ENCODE data around the gene SAMD11. TPM values are rescaled to one million over a fixed set of nuclear protein-coding genes. Genes with fewer than 3 reads are reported as not detected.

The SAMD11 gene
- total and polyA plus RNA-seq, 2 of the 13 experiments (the other 11 are each of a cell fraction or from before 2014, with no cell fraction given), result 0.11 TPM; not detected in 1

DNA sequence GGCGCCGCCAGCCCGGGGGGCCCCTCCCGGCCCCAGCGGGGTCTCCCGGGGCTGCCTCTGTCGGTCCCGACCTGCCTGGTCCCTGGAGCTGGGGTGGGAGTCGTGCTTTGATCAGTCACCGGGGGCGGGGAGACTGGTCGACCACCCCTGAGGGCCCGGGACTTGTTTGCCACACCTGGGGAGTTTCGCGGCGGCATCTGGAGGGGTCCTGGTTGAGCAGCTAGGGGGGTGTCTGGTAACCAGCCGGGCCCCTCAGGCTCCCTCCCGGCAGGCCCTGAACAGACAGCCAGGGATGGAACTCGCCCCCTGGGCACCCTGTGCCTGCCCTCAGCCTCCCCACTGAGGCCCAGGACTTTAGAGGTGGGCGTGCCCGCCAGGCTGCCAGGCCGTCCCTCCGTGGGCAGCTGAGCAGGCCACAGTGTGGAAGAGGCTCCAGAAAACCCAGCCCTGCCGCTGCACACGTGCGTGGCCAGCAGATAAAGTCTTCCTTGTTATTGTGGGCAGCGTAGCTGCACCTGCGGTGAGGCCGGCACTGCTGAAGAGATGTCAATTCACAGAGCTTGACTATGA lies 13.3 kb upstream of the SAMD11 start (continued):
- TF ChIP-seq, protein P1, sequence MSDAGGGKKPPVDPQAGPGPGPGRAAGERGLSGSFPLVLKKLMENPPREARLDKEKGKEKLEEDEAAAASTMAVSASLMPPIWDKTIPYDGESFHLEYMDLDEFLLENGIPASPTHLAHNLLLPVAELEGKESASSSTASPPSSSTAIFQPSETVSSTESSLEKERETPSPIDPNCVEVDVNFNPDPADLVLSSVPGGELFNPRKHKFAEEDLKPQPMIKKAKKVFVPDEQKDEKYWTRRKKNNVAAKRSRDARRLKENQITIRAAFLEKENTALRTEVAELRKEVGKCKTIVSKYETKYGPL (CRISPR knock-in tag; IDR thresholded peaks at IDR 0.05), result no peak
- no peak for TF ChIP-seq ZFAT (CRISPR knock-in tag; conservative IDR thresholded peaks at IDR 0.05)
- TF ChIP-seq NFATC3 (CRISPR knock-in tag; IDR thresholded peaks at IDR 0.05), result no peak
- no peak for TF ChIP-seq NR2F1 (CRISPR knock-in tag; IDR thresholded peaks at IDR 0.05)

- no peak overlapping the region for H3K27ac ChIP-seq (ENCODE audit: extremely low read length, insufficient read depth, low read length)
- FAIRE-seq (no peak), ATAC-seq (peak; percentile 12; the same call in 1 of the 3 replicates)
Measured at GRCh38 chr1:910881-911721, 12.6 kb upstream of the SAMD11 start.

More at GRCh38 chr1:910881-911721, 12.6 kb upstream of the SAMD11 start:
- Histone ChIP-seq H4K20me1 (ENCODE audit: insufficient read depth, low read length) (no peaks in the 10 kb centered on the region), H3K4me3 (replicated peaks in 1 of 3; ENCODE audit: insufficient read depth in 1 of 3, low read depth in 2 of 3, low read length in 3 of 3) (no peak overlapping the region), H3K79me2 (ENCODE audit: insufficient read depth, low read length) (no peaks in the 10 kb centered on the region), H3K27me3 (ENCODE audit: control insufficient read depth in 1 of 2, insufficient read depth in 2 of 2, low read length in 2 of 2) (peaks cover 29 to 74% of the 10 kb centered on the region in 2 experiments; a peak in 4 of 5 replicates), H3K4me1 (ENCODE audit: insufficient read depth, low read length) (peaks cover 47% of the 10 kb centered on the region), H3K36me3 (replicated peaks in 1 of 2; ENCODE audit: control insufficient read depth in 1 of 2, insufficient read depth in 2 of 2, low read length in 2 of 2) (no peaks in the 10 kb centered on the region), H2AFZ (ENCODE audit: low read length) (no peak overlapping the region), H3K9ac (ENCODE audit: insufficient read depth, low read depth, low read length) (no peak overlapping the region), H3K9me3 (ENCODE audit: low read length) (no peaks in the 10 kb centered on the region), H3K4me2 (ENCODE audit: low read depth, low read length) (no peak overlapping the region)
- no TSS peak for BruUV-seq (replicated peaks)
- WGBS (ENCODE audit: low lambda C conversion rate), result 18% methylated on average over 18 of the region's 25 CpGs
- in situ Hi-C loops (cut with HindIII; ENCODE audit: extremely low pct_ligation_motif_present, low pct_unique_long_range_greater_than_20kb) (no loop called here), intact Hi-C loops (cut with micrococcal nuclease; ENCODE audit: unreplicated experiment) (no loop called here)
- TF ChIP-seq, protein P2, sequence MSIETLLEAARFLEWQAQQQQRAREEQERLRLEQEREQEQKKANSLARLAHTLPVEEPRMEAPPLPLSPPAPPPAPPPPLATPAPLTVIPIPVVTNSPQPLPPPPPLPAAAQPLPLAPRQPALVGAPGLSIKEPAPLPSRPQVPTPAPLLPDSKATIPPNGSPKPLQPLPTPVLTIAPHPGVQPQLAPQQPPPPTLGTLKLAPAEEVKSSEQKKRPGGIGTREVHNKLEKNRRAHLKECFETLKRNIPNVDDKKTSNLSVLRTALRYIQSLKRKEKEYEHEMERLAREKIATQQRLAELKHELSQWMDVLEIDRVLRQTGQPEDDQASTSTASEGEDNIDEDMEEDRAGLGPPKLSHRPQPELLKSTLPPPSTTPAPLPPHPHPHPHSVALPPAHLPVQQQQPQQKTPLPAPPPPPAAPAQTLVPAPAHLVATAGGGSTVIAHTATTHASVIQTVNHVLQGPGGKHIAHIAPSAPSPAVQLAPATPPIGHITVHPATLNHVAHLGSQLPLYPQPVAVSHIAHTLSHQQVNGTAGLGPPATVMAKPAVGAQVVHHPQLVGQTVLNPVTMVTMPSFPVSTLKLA (IDR thresholded peaks at IDR 0.05), result peak; percentile 88
- TF ChIP-seq SNAPC4 (CRISPR knock-in tag; IDR thresholded peaks at IDR 0.05) (no peak), ZSCAN29 (CRISPR knock-in tag; conservative IDR thresholded peaks at IDR 0.05) (no peak)
- DNase-seq (ENCODE audit: low spot score), result no peak
- ChIA-PET CTCF (ENCODE audit: low intra/inter-chr PET ratio, low total read pairs) (no interaction called here), POLR2A (no interaction called here)

All from HepG2 (cell line).